ENCODE data around the gene OR52W1.

DNA sequence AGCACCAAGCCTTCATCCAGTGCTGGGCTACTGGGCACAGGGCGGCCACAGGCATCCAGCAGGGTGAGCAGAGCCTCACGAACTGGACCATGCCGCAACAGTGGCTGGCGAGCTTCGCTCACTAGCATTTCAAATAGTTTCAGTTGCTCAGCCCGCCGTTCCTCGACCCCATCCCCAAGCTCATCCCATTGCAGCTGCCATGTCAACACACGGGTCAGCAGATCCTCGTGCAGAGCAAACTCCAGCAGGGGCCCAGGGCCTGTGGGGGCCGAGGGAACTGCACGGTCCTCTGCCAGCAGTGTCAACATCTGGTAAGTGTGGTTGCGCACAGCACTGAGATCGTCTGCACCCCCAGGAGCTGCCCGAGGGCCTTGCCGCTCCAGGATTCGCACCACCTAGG, 24.8 kb downstream of the OR52W1 start:
- TF ChIP-seq POLR2AphosphoS5 (IDR thresholded peaks at IDR 0.05; ENCODE audit: insufficient read depth, low read depth, low read length) (no peak), POLR2A (IDR thresholded peaks at IDR 0.05; ENCODE audit: low read depth, low read length) (no peak), EZH2 (IDR thresholded peaks at IDR 0.05; ENCODE audit: borderline replicate concordance, low read depth, low read length, severe bottlenecking) (no peak), FOS (IDR thresholded peaks at IDR 0.05; ENCODE audit: borderline replicate concordance, insufficient read depth, low read length) (no peak), JUN (IDR thresholded peaks at IDR 0.05; ENCODE audit: borderline replicate concordance, insufficient read depth, insufficient read length, low read depth) (no peak)
- TF ChIP-seq, protein P1, sequence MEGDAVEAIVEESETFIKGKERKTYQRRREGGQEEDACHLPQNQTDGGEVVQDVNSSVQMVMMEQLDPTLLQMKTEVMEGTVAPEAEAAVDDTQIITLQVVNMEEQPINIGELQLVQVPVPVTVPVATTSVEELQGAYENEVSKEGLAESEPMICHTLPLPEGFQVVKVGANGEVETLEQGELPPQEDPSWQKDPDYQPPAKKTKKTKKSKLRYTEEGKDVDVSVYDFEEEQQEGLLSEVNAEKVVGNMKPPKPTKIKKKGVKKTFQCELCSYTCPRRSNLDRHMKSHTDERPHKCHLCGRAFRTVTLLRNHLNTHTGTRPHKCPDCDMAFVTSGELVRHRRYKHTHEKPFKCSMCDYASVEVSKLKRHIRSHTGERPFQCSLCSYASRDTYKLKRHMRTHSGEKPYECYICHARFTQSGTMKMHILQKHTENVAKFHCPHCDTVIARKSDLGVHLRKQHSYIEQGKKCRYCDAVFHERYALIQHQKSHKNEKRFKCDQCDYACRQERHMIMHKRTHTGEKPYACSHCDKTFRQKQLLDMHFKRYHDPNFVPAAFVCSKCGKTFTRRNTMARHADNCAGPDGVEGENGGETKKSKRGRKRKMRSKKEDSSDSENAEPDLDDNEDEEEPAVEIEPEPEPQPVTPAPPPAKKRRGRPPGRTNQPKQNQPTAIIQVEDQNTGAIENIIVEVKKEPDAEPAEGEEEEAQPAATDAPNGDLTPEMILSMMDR (IDR thresholded peaks at IDR 0.05; ENCODE audit: extremely low read depth in 1 of 2, insufficient read depth in 1 of 2, low read depth in 1 of 2, low read length in 2 of 2): no peak
